K562 (cell line): ENCODE results near the gene SFXN3. TPM values are rescaled to one million over a fixed set of nuclear protein-coding genes. Genes with fewer than 3 reads are reported as not detected.

ENCODE experiments used
- ATF1 ChIP-seq, 2 experiments: fragments of 450-650 bp in 1 of 2; IDR thresholded peaks; 2 replicates each; pipeline ENCODE4 v1.6.1; 2016; ENCODE audit warnings: missing compliant biosample characterization in 1 of 2, missing genetic modification characterization in 1 of 2
- BRD9 ChIP-seq: fragments of 450-650 bp; IDR thresholded peaks from 2 replicates; pipeline ENCODE4 v1.6.1; 2018; ENCODE audit warnings: low read depth; ENCODE audit not compliant: partially characterized antibody
- DMBX1 ChIP-seq: fragments of 250-450 bp; sonication (Bioruptor Pico); IDR thresholded peaks from 2 replicates; pipeline ENCODE4 v1.8.0; 2022; ENCODE audit warnings: inconsistent platforms, mild to moderate bottlenecking, moderate library complexity, borderline replicate concordance
- FOXK2 ChIP-seq, 2 experiments: fragments of 450-650 bp; IDR thresholded peaks in 1 of 2; conservative IDR thresholded peaks in 1 of 2; 2 replicates each; pipeline ENCODE4 v1.6.1; 2016; ENCODE audit warnings: low read depth in 2 of 2, mild to moderate bottlenecking in 1 of 2
- GABPB2 ChIP-seq: fragments of 250-450 bp; sonication (Bioruptor Pico); conservative IDR thresholded peaks from 2 replicates; pipeline ENCODE4 v1.5.1; 2021; ENCODE audit warnings: mild to moderate bottlenecking
- HMBOX1 ChIP-seq: sonication (generic); IDR thresholded peaks from 2 replicates; pipeline ENCODE4 v1.6.1; 2016
- L3MBTL2 ChIP-seq: fragments of 450-650 bp; IDR thresholded peaks from 2 replicates; pipeline ENCODE4 v1.6.1; 2016; ENCODE audit warnings: mild to moderate bottlenecking, moderate library complexity
- POLR3A ChIP-seq: IDR thresholded peaks from 2 replicates; pipeline ENCODE4 v1.6.1; 2011; ENCODE audit warnings: borderline replicate concordance, mild to moderate bottlenecking, moderate library complexity; ENCODE audit not compliant: insufficient read length, insufficient read depth; ENCODE audit errors: extremely low read depth
- SMAD4 ChIP-seq: fragments of 250-450 bp; sonication (Bioruptor Pico); conservative IDR thresholded peaks from 2 replicates; pipeline ENCODE4 v1.8.0; 2021; ENCODE audit warnings: inconsistent platforms, mild to moderate bottlenecking, moderate library complexity
- SOX6 ChIP-seq: fragments of 450-650 bp; IDR thresholded peaks from 2 replicates; pipeline ENCODE4 v1.6.1; 2014; ENCODE audit warnings: mild to moderate bottlenecking
- TGIF2 ChIP-seq: sonication (generic); formaldehyde crosslinking; IDR thresholded peaks from 2 replicates; pipeline ENCODE4 v1.8.1; 2022; ENCODE audit warnings: mild to moderate bottlenecking, missing genetic modification reagents, moderate library complexity
- TRIM24 ChIP-seq, 2 experiments: fragments of 450-650 bp; IDR thresholded peaks; 2 replicates each; pipeline ENCODE4 v1.6.1; 2016
- ZBTB1 ChIP-seq: sonication (generic); formaldehyde crosslinking; IDR thresholded peaks from 2 replicates; pipeline ENCODE4 v1.8.1; 2023; ENCODE audit warnings: missing genetic modification reagents, low read depth, mild to moderate bottlenecking, borderline replicate concordance
- ZBTB33 ChIP-seq: sonication (generic); formaldehyde crosslinking; IDR thresholded peaks from 2 replicates; pipeline ENCODE4 v1.8.1; 2023; ENCODE audit warnings: mild to moderate bottlenecking, missing genetic modification reagents
- ZNF133 ChIP-seq: fragments of 250-450 bp; sonication (Bioruptor Pico); IDR thresholded peaks from 2 replicates; pipeline ENCODE4 v1.4.0; 2020; ENCODE audit warnings: mild to moderate bottlenecking
- ZNF184 ChIP-seq: sonication (generic); formaldehyde crosslinking; IDR thresholded peaks from 2 replicates; pipeline ENCODE4 v1.5.0; 2020; ENCODE audit warnings: missing genetic modification reagents
- ZNF263 ChIP-seq: sonication (generic); formaldehyde crosslinking; IDR thresholded peaks from 2 replicates; pipeline ENCODE4 v1.8.0; 2022; ENCODE audit warnings: mild to moderate bottlenecking, missing genetic modification reagents, borderline replicate concordance
- ZNF609 ChIP-seq: sonication (generic); formaldehyde crosslinking; IDR thresholded peaks from 2 replicates; pipeline ENCODE4 v1.8.1; 2023; ENCODE audit warnings: missing genetic modification reagents, mild to moderate bottlenecking, borderline replicate concordance
- polyA plus RNA-seq, 8 experiments: library from polyadenylated mRNA; depleted of rRNA in 4 of 8; stranded (reverse) in 5 of 8; unstranded in 3 of 8; fragments of >200 nt; fragmentation: Nextera tagmentation in 2 of 8; fragmentation: Illumina TruSeq in 1 of 8; extraction: Ambion mirVana in 2 of 8; extraction: Trizol in 1 of 8; gene quantifications; 2 replicates each; pipeline versions ENCODE4 v1.2.1 to v1.2.3, GENCODE V29; 2011 to 2014; ENCODE audit warnings: inconsistent platforms in 1 of 8, missing spikeins in 1 of 8
- total RNA-seq, 7 experiments: library from RNA; depleted of rRNA in 6 of 7; stranded (reverse); fragments of >200 nt in 6 of 7; fragmentation: Illumina TruSeq in 2 of 7; extraction: Trizol in 2 of 7; gene quantifications; 2 replicates each; pipeline versions ENCODE4 v1.2.1 to v1.2.3, GENCODE V29; 2011 to 2021; ENCODE audit warnings: low replicate concordance in 1 of 7

SFXN3 gene
- total and polyA plus RNA-seq, 9 of the 15 experiments (the other 6 are each of a cell fraction or from before 2014, with no cell fraction given), result 0.24 to 4.6 (median 0.86) TPM

GRCh38 chr10:101062232-101063049 lies 31.4 kb downstream of the SFXN3 start (continued):
- TF ChIP-seq ZNF609 (CRISPR knock-in tag) (0 out of 2 replicates have a peak, but pooled peaks have one; percentile 65), BRD9 (peak; percentile 39), HMBOX1 (peak; percentile 59; the same call in 1 of the 2 replicates), TGIF2 (0 out of 2 replicates have a peak, but pooled peaks have one; percentile 25), L3MBTL2 (peak; percentile 97), POLR3A (no peak), TRIM24 (IDR thresholded peaks at IDR 0.05) (no peak), SMAD4 (CRISPR knock-in tag) (peak; percentile 75), DMBX1 (CRISPR knock-in tag) (0 out of 2 replicates have a peak, but pooled peaks have one; percentile 42), ZBTB33 (CRISPR knock-in tag) (peak; percentile 53), ZNF184 (no peak), SOX6 (0 out of 2 replicates have a peak, but pooled peaks have one; percentile 36), GABPB2 (CRISPR knock-in tag) (no peak), ZNF263 (CRISPR knock-in tag) (peak; percentile 21; the same call in 1 of the 2 replicates), ZBTB1 (peak; percentile 69; the same call in 1 of the 2 replicates), ATF1 (CRISPR knock-in tag; IDR thresholded peaks at IDR 0.05) (no peak), ATF1 (tag; IDR thresholded peaks at IDR 0.05) (peak; percentile 60), FOXK2 (conservative IDR thresholded peaks at IDR 0.05 in 1 of 2, IDR thresholded peaks at IDR 0.05 in 1 of 2; ENCODE audit: low read depth in 2 of 2) (no peak), ZNF133 (CRISPR knock-in tag) (no peak)
